Measurements from ENCODE around the gene PKP1.

The PKP1 gene

DNA sequence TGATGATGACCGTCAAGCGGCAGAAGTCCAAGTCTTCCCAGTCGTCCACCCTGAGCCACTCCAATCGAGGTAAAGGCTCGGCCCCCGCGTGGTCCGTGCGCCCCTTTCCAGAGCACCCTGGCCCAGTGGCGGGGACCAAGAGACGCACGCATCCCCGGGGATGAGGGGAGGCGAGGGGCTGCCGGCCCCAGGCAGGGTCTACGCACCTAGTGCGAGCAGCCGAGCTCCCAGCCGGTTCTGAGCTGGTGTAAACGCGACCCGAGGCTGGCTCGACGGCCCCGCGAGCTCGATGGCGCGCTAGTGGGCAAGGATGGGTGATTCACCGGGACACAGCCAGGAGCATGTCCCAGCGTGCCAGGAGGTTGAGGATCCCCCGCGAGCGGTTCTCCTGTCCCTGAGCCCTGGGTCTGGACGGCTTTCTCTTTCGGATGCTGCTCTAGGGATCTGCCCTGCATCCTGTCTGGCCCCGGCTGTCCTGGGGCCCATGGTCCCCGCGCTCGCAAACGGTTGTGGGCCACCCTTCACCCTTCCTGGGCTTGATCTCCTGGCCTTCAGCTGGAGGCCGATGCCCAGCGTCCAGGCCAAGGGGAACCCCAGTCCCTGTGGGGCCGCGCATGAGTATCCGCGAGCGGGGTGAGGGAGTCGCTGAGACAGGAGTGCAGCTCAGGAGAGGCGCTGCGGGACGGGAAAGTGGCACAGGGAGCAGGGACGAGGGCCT lies 689 bp downstream of the PKP1 start:
- no peak for DNase-seq

DNA sequence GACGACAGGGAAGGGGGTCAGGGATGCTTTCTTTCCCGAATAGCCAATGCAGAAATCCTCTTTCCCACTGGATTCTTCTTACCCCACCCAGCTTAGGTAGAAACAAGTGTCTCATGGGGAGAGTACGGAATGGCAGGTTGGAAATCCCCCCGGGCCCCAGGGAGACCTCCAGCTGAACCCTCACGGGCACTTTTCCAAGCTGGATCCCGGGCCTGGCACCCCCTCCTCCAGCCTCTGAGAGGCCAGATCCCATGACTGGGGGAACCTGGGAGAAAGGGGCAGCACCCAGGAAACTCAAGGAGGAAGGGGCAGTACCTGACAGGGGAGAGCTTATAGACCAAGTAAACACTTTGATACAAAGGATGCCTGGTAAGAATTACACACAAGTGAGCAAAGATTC lies 1.3 kb downstream of the PKP1 start:
- no peak for DNase-seq

DNA sequence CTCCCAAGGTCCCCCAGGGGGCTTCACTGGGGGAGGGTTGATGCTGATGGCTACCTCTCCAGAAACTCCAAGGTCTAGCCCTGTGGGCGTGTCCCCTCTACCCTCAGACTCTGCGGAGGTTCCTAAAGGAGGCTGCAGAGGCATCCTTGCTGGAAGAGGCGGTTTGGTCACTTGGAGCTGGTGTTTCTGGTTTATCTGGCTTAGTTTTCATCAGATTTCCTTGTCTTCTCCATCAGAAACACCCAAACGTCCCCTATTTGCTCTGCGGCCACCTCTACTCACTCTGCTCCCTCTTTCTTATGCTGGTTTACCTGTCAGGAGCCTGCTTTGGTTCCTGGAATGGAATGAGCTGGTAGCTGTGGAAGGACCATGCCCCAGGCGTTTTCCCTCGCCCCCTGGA lies 2.5 kb downstream of the PKP1 start:
- no peak for DNase-seq

DNA sequence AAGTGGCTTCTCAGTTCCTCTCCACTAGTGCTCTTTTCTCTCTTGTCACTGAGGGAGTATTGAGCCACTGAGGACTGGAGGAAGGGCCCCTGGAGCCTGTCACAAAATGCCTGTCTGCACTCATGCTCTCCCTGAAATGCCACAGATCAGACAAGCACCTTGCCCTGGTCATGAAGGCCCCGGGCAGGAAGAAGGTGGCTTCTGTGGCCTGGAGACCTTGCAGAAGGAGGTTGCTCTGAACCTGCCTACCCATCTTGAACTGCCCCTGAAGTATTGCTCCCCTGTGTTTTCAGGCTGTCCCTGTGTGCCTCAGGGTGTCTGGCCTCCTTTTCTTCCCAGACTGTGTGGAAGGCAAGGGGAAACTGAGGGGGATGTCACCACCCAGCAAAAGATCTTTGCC lies 3.1 kb downstream of the PKP1 start:
- no peak for DNase-seq

DNA sequence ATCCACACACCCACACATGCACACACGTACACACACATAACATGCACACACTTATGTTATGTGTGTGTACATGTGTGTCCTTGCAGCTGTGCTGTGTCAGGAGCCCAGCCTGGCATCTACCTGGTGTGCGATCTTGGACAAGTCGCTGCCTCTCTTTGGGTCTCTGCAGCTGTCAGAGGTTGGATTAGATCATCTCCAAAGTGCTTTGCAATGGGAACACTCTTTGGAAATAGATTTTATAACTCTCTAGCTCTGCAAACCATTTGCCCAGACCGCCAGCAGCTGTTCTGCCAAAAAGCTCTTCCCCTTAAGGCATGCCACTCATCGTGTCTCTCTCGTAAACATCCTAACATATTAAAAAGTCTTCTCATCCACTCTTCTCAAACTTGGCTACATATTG lies 4.7 kb downstream of the PKP1 start:
- DNase-seq, result no peak

DNA sequence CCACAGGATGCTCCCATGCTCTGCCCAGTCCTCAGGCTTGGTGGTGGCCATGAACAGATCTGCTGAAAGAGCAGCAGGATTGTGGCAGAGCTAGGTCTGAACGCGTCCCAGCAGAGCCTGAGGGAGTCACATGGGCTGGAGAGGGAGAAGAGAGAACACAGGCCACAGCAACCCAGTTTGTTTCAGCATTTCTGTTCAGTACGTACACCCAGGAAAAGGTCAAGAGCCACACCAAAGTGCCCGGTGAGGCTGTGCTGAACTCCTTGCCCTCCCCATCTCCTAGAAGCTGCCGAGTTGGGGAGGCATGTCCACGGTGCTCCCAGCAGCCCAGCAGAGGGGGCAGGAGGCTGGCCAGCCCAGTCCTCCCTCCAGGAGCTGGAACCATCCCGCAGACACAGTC lies 5.5 kb downstream of the PKP1 start:
- no peak for DNase-seq

DNA sequence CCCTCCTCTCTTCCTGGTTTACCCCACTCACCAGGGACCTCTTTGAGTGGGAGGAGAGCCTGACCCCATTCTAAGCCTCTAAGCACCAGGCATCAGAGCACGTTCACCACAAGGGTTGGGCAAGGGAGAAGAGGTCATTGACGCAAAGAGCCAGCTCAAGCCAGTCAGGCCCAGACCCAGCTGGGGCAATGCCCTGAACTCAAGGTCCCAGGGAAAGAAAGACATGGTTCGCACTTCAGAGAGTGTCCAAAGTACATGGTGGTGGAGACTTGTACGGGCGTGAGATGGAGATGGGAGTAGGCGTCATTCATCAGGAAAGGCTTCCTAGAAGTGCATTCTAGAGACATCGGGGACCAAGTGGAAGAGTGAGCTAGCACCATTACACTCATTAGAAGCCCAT lies 7.2 kb downstream of the PKP1 start:
- no peak for DNase-seq

DNA sequence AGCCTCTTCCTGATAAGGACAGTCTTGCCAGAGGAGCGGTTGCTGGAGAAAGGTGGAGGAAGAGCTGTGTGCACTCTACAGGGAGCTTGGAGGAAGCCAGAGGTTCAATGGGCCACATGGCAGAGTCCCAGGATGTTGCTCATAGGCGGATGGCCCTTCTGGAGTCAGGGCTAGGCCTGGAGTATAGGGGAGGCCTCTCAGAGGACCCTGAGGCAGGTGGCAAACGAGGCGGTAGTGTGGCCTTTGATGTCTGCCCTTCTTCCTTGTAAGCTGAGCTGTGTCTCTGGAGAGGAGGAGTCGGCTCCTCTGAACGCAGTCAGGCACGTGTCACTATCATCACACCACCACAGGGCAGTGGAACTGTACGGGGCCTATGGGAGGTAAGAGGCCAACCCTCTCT lies 8.6 kb downstream of the PKP1 start:
- DNase-seq, result no peak

DNA sequence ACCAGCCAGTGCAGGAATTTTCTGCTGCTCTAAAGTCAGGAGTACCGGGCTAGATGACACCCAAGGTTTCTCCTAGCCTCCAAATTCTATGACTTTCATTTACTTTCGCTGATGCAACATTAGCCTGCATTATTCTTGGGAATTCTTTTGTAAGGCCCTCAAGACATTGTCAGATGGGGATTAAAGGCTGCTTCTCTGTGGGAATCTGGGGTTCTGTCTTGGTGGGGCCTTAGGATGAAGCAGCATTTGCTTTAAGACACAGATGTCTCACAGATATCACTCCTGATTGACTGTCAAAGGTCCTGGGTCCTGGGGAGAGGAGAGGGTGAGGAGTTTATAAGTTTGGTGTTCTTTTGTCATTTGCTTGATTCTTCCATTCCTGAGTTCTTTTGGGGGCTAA lies 11.6 kb downstream of the PKP1 start:
- no peak for DNase-seq

DNA sequence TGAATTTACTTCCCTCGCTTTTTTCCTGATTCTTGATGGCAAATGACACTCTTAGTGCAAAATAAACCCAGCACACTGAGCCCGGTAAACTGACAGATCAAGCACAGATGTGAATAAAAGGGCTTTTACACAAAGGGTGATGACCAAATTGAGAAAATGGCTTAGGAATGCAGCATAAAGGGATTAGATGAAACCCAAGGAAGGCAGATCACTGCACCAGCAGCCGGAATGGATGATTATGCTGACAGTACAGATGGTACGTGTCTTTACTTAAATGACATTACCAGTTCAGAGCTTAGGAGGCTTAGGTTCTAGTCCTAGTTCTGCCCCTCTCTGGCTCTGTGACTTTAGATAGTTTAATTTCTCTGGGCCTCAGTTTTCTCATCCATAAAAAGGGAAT lies 12.0 kb downstream of the PKP1 start:
- no peak for DNase-seq

DNA sequence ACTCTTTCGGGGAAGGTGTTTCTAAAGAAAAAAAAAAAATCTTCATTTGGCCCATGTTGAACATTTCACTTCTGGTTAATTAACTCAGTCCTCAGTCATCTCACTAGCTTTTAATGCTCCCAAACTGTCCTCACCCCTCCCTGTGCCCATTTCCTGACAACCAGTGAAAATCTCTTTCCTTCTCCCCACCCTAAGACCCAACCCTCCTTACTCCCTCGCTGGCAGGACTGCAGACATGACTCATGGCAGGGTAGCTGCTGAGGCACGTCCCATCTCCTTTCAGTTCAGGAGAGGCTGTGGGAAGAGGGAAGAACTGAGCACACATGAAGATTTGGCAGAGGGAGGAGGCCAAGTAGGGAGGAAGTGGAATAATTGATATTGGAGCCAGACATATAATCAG lies 12.6 kb downstream of the PKP1 start:
- DNase-seq, result no peak

DNA sequence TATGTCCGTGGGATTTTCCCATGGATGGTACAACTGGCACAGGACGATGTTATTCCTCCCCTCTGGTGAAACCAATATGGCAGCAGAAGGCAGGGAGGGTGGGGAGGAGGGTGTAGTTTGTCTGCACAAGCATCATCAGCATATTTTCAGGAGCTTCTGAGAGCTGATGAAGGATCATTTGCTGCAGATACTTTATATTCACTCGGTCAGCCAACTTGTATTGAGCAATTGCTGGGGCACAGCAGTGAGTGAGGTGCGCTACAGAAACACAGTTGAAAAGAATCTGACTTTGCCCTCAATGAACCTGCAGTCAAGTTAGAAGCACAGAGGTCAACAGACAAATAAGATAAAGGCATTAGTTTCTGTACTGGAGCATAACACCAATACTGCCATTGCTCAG lies 13.0 kb downstream of the PKP1 start:
- no peak for DNase-seq

DNA sequence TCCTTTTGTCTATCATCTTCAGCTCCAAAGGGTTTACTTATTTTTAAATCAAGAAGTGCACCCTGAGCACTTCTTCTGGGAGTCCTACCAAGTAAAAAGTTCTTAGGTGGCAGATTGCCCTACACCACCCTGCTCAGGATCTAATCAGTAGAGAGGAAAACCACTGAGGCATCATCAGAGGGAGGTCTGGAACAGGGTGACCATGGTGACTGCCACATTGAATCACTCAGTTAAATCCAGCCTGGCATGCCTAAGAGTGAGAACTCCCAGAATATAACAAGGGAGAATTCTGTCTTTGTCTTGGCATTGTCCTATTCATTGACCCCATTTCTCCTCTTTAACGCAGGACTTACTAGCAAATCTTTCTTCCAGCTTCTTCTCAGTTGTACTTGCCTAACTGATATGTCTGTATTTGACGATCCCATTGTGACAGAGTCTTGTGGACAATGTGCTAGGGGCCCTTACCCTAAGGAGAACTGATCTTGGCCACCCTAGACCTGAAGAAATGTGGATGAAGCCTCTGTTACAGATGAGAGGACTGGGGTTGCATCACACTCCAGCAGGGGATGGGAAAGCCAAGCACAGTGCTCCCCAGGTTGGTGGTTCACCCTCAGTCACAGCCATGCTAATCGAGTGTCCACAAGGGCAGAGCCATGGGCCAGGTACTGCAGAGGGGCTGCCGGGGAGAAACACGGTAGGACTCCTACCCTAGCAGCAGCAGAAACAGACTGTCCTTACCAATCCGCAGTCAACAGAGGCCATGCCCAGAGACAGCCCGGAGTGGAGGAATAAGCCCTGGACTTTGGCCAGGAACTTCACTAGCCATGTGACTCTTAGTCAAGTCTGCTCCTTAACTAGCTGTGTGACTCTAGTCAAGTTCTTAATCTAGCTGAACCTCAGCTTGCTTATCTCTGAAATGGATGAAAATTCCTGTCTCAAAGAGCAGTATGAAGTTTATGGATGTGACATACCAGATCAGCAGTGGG lies 15.4 kb downstream of the PKP1 start:
- no peak for DNase-seq

DNA sequence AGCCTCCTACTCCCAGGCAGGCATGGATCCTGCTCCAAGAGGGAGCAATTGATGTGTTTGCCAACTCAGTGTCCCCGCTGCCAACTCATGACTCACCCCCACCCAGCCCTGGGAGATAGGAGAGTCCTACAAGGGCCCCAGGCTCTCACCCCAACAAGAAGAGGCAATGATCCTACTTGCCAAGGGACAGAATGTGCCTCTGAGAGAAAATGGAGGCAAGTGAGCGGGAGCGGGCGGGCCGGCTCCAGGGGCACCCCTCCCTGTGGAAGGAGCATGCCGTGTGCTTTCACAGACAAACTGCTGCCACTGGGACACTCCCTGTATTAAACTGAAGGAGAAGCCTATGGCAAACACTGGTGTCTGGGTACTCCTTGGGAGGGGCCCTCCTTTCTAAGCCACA lies 16.7 kb downstream of the PKP1 start:
- DNase-seq, result no peak

DNA sequence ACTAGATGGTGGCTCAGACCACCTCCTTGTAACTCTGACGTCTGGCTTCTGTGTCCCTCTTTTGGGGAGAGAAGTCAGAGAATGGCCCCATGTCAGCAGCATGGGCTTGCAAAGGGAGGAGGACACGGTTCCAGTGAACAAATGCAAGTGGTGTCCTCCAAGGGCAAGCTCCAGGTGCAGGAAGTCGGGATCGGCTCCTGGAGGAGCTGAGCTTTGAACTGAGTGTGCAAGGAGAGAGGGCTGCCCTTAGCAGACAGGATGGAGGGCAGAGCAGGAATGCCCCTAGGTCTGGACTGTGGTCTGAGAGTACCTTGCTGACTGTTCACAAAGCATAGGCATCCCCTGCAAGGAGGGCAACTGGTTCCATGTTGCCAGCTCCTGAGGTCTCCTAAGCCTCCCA lies 17.3 kb downstream of the PKP1 start:
- DNase-seq, result no peak

DNA sequence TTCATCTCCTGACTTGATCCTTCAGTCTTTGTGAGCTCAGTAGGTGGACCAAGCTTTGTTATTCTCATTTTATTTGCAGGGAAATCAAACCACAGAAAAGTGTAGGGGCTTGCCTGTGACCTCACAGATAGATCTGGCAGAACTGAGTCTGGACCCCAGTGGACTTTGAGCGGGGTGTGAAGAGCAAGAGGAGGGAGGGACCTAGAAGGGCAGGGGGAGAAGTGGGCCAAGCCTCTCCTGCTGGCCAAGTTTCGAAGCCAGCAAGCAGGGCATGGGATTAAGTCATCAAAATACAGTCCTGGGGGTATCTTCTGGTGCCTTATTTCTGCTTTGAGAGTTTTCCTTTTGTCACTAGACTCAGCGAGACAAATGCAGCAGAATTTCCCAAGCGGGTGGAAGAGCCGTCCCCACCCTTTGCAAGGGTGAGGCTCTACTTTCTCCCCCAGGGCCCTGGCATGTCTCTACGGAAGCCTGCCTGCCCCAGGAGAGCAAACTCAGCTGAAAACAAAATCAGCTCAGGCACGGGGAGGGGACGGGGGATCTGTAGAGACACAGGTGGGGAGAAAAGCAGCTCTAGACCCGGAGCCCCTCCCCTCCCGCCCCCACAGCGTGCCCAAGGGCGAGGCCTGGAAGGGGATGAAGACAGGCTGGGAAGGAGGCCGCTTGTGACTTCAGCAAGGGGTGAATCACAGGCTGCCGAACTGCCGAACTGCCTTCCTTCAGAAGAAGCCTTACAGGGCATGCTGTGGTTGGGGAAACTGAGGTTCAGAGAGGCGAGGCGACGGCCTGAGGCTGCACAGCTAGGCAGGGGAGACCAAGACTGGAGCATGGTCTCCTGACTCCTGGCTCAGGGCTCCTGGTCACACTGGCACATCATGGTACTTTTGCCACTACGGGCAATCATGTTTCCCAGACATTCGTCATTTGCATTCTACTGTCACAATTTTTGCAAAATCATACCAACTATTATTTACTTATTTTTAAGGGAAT lies 19.2 kb downstream of the PKP1 start:
- DNase-seq, result no peak

DNA sequence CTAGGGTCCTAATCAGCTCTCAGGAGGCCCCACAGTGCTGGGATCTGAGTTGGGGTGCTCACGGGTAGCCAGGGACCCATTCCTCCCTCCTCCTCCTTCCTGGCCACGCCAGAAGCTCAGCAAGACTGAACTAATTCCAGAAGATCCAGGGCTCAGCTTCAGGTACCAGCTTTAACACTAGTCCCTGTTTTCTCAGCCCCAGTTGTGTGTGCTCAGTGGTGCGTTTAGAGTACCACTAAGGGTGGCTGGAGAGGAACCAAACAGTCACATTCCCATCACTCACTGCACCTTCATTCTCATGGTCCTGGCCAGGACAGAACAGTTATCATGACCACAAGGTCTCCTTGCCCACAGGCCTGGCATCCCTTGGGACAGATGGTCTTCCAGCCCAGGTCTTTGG lies 20.8 kb downstream of the PKP1 start:
- no peak for DNase-seq

DNA sequence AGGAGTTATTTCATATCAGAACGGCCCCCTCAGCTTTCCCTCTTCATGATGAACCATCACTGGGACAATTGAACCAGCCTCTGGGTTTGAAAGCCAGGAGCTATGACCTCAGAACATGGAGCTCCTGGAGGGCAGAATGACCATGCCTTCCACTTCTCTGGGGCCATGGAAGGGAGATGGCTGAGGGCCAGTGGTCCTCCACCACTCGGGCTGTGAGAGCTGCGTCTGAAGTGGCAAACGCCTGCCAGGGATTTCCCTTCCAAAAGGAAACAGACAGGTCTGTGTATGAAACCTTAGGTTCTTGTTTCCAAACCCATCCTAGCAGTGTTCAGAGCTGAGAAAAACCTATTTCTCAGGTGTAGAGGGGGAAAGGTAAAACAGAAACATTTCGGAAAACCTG lies 22.5 kb downstream of the PKP1 start:
- DNase-seq, result no peak

DNA sequence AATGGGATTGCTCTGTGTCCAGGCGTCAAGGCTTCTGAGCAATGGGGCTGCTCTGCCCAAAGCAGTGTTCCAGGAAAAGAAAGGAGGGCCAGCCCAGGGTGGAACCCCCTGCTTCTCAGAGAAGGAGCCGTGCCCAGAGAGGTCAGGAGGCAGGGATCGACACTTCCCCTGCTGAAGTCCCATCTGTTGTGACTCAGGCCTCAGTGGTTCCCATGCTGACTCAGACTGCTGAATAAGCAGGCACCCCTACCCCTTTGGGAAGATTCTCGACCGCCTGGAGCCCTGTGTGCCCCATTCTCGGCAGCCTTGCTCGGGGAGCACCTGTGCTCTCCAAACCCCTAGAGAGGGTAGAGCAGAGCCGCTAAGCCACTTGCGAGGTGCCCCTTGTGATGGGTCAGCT lies 23.9 kb downstream of the PKP1 start:
- no peak for DNase-seq

DNA sequence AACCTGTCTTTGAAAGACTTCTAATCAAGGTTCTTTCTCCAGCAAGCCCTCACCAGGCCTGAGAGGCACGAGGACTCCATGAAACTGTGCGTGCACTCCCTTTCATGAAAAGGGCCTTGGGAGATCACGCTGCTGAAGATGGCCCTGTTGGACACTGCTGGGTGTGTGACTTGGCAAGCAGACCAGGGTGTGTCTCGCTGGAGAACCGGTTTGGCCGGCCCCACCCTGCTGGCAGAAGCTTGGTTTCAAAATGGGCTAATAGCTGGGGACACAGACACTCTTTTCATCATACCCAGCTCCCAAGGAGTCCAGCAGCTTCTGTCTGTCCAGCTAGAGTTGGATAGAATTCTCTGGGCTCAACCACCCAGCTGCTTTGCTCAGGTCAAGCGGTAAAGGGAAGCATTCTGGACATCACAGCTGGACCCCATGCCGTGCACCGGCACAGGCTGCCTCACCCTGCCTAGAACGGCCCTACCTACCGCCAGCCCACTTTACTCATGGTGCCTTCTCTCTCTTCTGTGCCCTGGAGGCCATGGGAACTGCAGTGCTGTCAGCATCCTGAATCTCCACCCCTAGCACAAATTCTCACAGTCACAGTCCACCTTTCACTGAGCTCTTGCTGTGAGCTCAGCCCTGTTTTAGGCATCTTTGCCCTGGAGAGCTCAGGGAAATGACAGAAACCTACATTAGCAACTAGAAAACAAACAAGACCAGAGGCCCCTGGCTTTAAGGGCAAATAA lies 24.6 kb downstream of the PKP1 start:
- no peak for DNase-seq

DNA sequence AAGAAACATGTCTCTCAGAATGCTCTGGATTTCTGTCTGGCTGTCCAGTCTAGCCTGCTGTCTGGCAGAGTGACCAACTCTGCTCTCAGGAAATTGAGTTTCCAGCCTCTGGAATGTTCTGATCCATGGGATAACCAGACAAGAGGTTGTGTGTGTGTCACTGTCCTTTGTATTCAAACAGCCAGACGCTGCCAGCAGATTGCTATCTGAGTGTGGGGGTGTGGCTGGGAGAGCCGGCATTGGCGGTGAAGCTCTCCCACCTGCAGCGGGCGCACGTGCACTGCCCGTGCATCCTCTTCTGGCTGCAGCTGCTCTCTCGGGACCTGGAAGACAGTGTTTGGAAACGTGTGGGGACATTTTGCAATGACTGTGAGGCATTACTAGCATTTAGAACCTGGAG lies 26.1 kb downstream of the PKP1 start:
- DNase-seq, result no peak

DNA sequence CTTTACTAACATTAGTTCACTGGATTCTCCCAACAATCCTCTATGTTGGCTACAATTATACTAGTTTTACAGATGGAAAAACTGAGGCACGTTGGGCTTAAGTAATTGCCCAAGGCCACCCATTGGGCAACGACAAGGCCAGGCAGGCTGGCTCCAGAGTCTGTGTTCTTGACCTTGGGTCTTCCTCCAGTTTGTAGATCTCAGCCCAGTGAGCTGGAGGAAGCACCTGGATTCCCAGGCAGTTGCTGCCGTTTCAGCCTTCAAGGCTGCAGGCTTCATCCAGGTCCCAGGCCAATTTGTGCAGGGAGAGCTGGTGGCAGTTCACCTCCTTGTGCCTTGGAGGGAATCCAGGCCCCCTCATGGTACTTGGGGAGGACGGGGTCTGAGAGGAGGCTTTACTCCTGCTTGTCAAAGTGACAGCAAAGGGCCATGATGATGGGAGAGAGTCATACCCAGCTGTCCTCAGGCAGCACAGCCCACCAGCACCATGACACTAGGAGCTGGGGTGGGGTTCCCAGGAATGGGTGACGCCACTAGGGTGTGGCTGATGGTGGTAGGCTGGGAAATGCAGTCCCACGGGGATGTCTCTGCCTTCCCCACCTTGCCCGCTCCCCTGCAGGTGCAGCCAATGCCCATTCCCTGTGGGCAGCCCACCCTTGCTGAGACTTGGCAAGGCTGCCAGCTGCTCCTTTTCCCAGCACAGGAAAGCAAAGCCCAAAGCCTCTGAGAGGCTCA lies 27.1 kb downstream of the PKP1 start:
- DNase-seq, result no peak

Measured in cerebellar nuclear complex (tissue), 1 donor.